ENCODE results near the gene MYOF.

The MYOF gene

GRCh38 chr10:93482145-93482834 lies at the start of gene MYOF:
MYOF (minus strand) TSS chr10:93482334; CDS start chr10:93482194, 140 bp downstream.
- peak; percentile 76 for DNase-seq

GRCh38 chr10:93518531-93518930 lies 36.4 kb upstream of the MYOF start:
- no peak for DNase-seq

- DNase-seq, result no peak
These were observed 33.9 kb upstream of the MYOF start for GRCh38 chr10:93516006-93516380.

- DNase-seq, result no peak
These were observed 33.2 kb upstream of the MYOF start for GRCh38 chr10:93515071-93516005.

- no peak for DNase-seq
These were observed 32.4 kb upstream of the MYOF start for GRCh38 chr10:93514521-93514920.

GRCh38 chr10:93513091-93513490 lies 31.0 kb upstream of the MYOF start:
- DNase-seq, result no peak

- no peak for DNase-seq
These were observed 30.4 kb upstream of the MYOF start for GRCh38 chr10:93512565-93512964.

GRCh38 chr10:93509816-93510215 lies 27.7 kb upstream of the MYOF start:
- DNase-seq, result no peak

GRCh38 chr10:93505075-93505474 lies 22.9 kb upstream of the MYOF start:
- DNase-seq, result no peak

GRCh38 chr10:93503075-93503474 lies 20.9 kb upstream of the MYOF start:
- DNase-seq, result no peak

- DNase-seq, result no peak
These were observed 19.5 kb upstream of the MYOF start for GRCh38 chr10:93501650-93502049.

GRCh38 chr10:93498166-93498565 lies 16.0 kb upstream of the MYOF start:
- no peak for DNase-seq

- peak; percentile 97 for DNase-seq
These were observed 14.3 kb upstream of the MYOF start, which contains the start of gene CEP55 for GRCh38 chr10:93496322-93497041. CEP55 (plus strand) TSS chr10:93496612; CDS start chr10:93500052, 3,440 bp downstream.

- no peak for DNase-seq
These were observed 13.7 kb upstream of the MYOF start for GRCh38 chr10:93495654-93496321.

- DNase-seq, result no peak
These were observed 12.4 kb upstream of the MYOF start for GRCh38 chr10:93494494-93494893.

GRCh38 chr10:93493162-93493561 lies 11.0 kb upstream of the MYOF start:
- no peak for DNase-seq

GRCh38 chr10:93491602-93492121 lies 9.5 kb upstream of the MYOF start:
- DNase-seq, result no peak

GRCh38 chr10:93488956-93489528 lies 6.9 kb upstream of the MYOF start:
- no peak for DNase-seq

- no peak for DNase-seq
These were observed 3.6 kb upstream of the MYOF start for GRCh38 chr10:93485690-93486089.

- peak; percentile 38 for DNase-seq
These were observed 443 bp downstream of the MYOF start for GRCh38 chr10:93481637-93482144.

- DNase-seq, result no peak
These were observed 3.3 kb downstream of the MYOF start for GRCh38 chr10:93478873-93479272.

GRCh38 chr10:93476756-93477155 lies 5.4 kb downstream of the MYOF start:
- no peak for DNase-seq
